MM.1S (cell line): ENCODE data around the gene TMCC1.

Experiments used
- EZH2 ChIP-seq: fragments of 300-600 bp; sonication (generic); optimal IDR thresholded peaks from 2 replicates; pipeline ENCODE3; 2017; ENCODE audit warnings: low read depth, mild to moderate bottlenecking, antibody characterized with exemption, low read length, mixed read lengths
- EZH2phosphoT487 ChIP-seq: fragments of 300-600 bp; sonication (generic); IDR thresholded peaks from 2 replicates; pipeline ENCODE4 v1.6.1; 2018; ENCODE audit warnings: antibody characterized with exemption, low read length
- TF ChIP-seq, protein P1 (sequence below): fragments of 300-600 bp; sonication (generic); IDR thresholded peaks from 2 replicates; pipeline ENCODE4 v1.5.1; 2016; ENCODE audit warnings: antibody characterized with exemption, low read length, mixed read lengths

DNA sequence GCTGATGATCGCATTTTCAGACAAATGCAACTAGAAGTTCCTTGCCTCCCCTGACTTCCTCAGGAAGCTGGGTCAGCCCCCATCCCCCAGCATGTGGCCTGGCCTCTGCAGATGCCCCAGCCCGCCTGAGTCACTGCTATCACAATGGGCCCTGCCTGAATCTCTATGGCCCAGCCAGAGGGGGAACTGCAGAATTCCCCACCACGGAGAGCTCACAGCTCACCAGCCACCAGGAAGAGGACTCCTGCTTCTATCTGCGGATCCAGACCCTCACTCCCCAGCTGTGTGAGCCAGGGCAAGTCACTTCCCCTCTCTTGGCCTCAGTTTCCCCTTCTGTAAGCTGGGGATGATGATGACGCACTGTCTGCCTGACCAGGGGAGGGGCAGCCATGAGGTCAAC, 293.9 kb downstream of the TMCC1 start:
- TF ChIP-seq, protein P1, sequence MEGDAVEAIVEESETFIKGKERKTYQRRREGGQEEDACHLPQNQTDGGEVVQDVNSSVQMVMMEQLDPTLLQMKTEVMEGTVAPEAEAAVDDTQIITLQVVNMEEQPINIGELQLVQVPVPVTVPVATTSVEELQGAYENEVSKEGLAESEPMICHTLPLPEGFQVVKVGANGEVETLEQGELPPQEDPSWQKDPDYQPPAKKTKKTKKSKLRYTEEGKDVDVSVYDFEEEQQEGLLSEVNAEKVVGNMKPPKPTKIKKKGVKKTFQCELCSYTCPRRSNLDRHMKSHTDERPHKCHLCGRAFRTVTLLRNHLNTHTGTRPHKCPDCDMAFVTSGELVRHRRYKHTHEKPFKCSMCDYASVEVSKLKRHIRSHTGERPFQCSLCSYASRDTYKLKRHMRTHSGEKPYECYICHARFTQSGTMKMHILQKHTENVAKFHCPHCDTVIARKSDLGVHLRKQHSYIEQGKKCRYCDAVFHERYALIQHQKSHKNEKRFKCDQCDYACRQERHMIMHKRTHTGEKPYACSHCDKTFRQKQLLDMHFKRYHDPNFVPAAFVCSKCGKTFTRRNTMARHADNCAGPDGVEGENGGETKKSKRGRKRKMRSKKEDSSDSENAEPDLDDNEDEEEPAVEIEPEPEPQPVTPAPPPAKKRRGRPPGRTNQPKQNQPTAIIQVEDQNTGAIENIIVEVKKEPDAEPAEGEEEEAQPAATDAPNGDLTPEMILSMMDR, result no peak
- TF ChIP-seq EZH2, result no peak
- no peak for TF ChIP-seq EZH2phosphoT487
